ENCODE measurements around the gene UBE2J2. TPM values are rescaled to one million over a fixed set of nuclear protein-coding genes. Genes with fewer than 3 reads are reported as not detected.

The UBE2J2 gene
- total and polyA plus RNA-seq, 2 of the 13 experiments (the other 11 are each of a cell fraction or from before 2014, with no cell fraction given) = 25.4 to 29.4 TPM

- TF ChIP-seq NPAS2 (CRISPR knock-in tag; IDR thresholded peaks at IDR 0.05; ENCODE audit: borderline replicate concordance) (no peak), RAD51 (IDR thresholded peaks at IDR 0.05; ENCODE audit: borderline replicate concordance) (no peak; the same call in 1 of the 2 replicates)
Measured at GRCh38 chr1:1304331-1305299, 31.0 kb upstream of the UBE2J2 start (continued).

- TF ChIP-seq MNT (IDR thresholded peaks at IDR 0.05) (peak; percentile 79), PRDM15 (CRISPR knock-in tag; IDR thresholded peaks at IDR 0.05) (no peak)
- intact Hi-C loops (cut with micrococcal nuclease; ENCODE audit: unreplicated experiment) = no loop called here
- Histone ChIP-seq H3K36me3 (replicated peaks in 1 of 2; ENCODE audit: control insufficient read depth in 1 of 2, insufficient read depth in 2 of 2, low read length in 2 of 2) (no peaks in the 10 kb centered on the region), H3K79me2 (ENCODE audit: insufficient read depth, low read length) (peaks cover 15% of the 10 kb centered on the region), H3K4me3 (replicated peaks in 1 of 3; ENCODE audit: insufficient read depth in 1 of 3, low read depth in 2 of 3, low read length in 3 of 3) (no peak overlapping the region), H3K9ac (ENCODE audit: insufficient read depth, low read depth, low read length) (no peak overlapping the region), H4K20me1 (ENCODE audit: insufficient read depth, low read length) (no peaks in the 10 kb centered on the region; the same call in 1 of the 2 replicates), H3K9me3 (ENCODE audit: low read length) (no peaks in the 10 kb centered on the region), H3K27ac (ENCODE audit: extremely low read length, insufficient read depth, low read length) (no peak overlapping the region), H2AFZ (ENCODE audit: low read length) (no peak overlapping the region), H3K4me2 (ENCODE audit: low read depth, low read length) (no peak overlapping the region), H3K4me1 (ENCODE audit: insufficient read depth, low read length) (peaks cover 33% of the 10 kb centered on the region), H3K27me3 (ENCODE audit: control insufficient read depth in 1 of 2, insufficient read depth in 2 of 2, low read length in 2 of 2) (no peaks in the 10 kb centered on the region; a peak in 1 of 5 replicates)
- BruUV-seq (replicated peaks) = no TSS peak
- no peak for FAIRE-seq
- no peak for ATAC-seq
- CTCF ChIA-PET (ENCODE audit: low intra/inter-chr PET ratio, low total read pairs) = no interaction called here
- WGBS (ENCODE audit: low lambda C conversion rate) = 93% methylated on average over 13 of the region's 13 CpGs
- in situ Hi-C loops (cut with HindIII; ENCODE audit: extremely low pct_ligation_motif_present, low pct_unique_long_range_greater_than_20kb) = no loop called here
- no peak for DNase-seq (ENCODE audit: low spot score)
- POLR2A ChIA-PET = no interaction called here
Measured at GRCh38 chr1:1303736-1304135, 30.1 kb upstream of the UBE2J2 start.

Measured in HepG2 (cell line).